Measurements from ENCODE around the gene RGS6.

DNA sequence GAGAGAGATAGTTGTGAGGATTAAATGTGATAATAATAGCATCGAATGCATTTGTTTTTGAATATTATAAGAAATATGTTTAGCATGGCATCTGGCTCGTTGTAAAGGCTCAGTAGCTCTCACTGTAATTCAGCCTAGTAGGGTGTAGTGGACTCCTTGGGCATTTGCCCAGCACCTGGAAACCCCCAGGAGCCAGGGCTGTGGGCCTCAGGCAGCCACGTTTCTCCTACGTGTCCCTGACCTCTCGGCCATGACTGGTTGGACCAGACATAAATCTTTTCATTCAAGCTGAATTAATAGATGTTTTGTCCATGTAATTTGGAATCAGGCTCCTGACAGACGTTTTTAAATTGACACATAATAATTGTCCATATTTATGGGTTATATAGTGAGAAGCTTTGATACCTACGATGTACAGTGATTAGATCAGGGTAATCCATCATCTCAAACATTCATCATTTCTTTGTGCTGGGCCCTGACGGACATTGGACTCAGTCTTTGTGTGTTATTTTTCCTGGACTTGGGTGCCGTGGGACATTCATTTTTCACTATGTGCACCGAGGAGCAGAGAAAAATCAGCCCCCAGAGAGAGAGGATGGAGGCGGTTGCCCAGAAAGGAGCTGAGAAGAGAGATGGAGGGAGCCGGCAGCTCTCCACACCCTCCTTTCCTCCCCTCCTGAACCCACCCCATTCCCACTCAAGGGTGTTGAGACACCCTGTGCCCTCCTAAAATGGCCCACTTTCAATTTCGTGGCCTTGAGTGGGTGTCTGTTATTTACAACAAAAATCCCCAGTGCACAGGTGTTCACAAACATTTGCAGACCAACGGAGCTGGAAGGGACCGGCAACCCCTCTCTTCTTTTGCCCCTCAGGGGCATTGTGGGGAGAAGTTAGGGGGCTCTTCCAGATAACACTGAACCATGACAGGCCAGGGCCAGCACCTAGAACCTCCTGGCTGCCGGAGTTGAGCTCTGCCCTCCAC lies 665.3 kb downstream of the RGS6 start:
- TF ChIP-seq EZH2 (IDR thresholded peaks at IDR 0.05; ENCODE audit: insufficient read depth, poor library complexity, severe bottlenecking): no peak
- no peak for TF ChIP-seq EZH2phosphoT487 (IDR thresholded peaks at IDR 0.05; ENCODE audit: insufficient read depth, low read depth)
